DOHH2 (cell line): ENCODE results near the gene ACSBG1.

Experiments
- EZH2phosphoT487 ChIP-seq: fragments of 200-600 bp; sonication (generic); IDR thresholded peaks from 2 replicates; pipeline ENCODE4 v1.6.1; 2017; ENCODE audit warnings: borderline replicate concordance, mild to moderate bottlenecking, antibody characterized with exemption, low read length, moderate library complexity, mixed read lengths
- TF ChIP-seq, protein P1 (sequence below): fragments of 200-600 bp; sonication (generic); IDR thresholded peaks from one replicate; pipeline ENCODE4 v1.5.1; 2014; ENCODE audit warnings: antibody characterized with exemption, mild to moderate bottlenecking, low read depth, low read length; ENCODE audit not compliant: poor library complexity, severe bottlenecking

DNA sequence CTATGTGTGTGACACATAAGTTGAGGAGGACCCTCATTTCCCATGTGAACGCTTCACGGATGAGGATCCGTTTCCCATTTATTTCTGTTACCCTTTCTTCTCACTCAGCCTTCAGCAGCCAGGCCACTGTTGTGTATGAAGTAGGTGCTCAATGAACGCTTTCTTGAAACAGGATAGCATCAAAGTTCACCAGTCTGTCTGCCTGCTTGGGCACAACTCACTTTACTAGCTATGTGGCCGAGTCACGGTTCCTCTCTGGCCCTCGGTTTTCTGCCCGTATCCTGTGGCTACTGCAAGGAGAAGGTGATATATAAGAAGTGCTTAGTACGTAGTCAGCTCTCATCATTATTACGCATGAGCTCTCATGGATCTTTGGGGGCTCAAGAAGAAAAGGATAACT, 22.4 kb downstream of the ACSBG1 start:
- TF ChIP-seq EZH2phosphoT487, result no peak
- TF ChIP-seq, protein P1, sequence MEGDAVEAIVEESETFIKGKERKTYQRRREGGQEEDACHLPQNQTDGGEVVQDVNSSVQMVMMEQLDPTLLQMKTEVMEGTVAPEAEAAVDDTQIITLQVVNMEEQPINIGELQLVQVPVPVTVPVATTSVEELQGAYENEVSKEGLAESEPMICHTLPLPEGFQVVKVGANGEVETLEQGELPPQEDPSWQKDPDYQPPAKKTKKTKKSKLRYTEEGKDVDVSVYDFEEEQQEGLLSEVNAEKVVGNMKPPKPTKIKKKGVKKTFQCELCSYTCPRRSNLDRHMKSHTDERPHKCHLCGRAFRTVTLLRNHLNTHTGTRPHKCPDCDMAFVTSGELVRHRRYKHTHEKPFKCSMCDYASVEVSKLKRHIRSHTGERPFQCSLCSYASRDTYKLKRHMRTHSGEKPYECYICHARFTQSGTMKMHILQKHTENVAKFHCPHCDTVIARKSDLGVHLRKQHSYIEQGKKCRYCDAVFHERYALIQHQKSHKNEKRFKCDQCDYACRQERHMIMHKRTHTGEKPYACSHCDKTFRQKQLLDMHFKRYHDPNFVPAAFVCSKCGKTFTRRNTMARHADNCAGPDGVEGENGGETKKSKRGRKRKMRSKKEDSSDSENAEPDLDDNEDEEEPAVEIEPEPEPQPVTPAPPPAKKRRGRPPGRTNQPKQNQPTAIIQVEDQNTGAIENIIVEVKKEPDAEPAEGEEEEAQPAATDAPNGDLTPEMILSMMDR, result no peak
